ENCODE measurements around the gene ASPA.

ASPA gene

GRCh38 chr17:3535253-3535995 lies 59.6 kb downstream of the ASPA start:
- no peak for DNase-seq

DNA sequence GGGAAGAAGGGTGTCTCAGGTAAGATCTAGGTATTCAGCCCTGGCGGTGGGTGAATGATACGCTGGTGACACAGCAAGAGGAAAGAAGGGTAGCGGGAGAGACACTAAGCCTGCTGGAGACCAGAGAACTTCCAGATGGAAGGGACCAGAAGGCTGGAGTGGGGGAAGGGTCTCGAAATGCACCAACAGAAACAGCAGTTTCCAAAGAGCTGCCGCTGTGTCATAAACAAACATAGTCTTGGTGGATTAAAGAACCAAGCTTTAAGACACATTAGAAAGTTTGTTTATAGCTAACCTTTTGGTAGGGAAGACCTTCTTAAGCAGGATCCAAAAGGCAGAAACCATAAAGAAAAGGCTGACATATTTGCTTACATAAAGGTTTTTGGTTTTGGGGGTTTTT lies 60.9 kb downstream of the ASPA start:
- no peak for DNase-seq

DNA sequence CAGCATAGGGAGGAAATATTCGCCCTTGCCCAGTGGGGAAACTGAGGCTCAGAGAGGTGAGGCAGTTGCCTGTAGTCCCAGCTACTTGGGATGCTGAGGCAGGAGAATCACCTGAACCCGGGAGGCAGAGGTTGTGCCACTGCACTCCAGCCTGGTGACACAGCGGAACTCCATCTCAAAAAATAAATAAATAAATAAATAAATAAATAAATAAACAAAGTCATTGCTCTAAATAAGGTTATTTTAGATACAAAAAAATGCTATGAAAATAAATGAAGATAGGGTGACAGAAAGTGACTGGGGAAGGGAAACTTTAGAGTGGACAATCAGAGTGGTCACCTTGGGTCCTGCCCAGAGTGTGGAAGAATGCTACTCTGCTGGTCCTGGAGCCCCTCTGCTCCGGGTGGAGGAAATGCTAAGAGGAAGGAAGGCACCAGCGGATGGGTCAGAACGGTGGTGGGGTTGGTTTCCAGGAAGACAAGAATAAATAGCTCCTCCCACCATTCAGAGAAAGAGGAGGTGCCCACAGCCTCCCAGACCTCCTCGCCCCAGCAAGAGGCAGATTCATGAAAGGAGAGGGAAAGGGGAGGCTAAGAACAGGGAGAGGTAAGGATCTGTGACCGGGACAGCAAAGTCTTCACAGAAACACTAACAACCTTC lies 64.2 kb downstream of the ASPA start:
- no peak for DNase-seq

- DNase-seq, result no peak
These were observed 66.8 kb downstream of the ASPA start for GRCh38 chr17:3542410-3543088.

DNA sequence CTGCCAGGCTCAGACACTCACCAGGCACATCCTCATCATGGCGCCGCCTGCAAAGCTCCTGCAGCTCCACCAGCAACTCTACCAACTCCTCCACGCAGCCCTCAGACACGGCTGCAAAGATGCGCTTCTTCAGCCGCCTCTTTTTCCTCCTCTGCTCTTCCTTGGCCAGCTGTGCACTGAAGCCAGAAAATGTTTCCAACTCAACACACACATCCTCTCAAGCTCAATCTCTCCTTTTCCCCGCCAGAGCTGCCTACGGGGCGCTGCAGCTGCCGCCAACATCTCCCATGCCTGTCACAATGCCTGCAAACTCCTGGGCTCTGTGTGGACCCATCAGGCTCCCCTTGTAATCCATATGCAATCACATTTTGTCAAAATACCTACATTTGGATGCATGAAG lies 67.7 kb downstream of the ASPA start:
- no peak for DNase-seq

DNA sequence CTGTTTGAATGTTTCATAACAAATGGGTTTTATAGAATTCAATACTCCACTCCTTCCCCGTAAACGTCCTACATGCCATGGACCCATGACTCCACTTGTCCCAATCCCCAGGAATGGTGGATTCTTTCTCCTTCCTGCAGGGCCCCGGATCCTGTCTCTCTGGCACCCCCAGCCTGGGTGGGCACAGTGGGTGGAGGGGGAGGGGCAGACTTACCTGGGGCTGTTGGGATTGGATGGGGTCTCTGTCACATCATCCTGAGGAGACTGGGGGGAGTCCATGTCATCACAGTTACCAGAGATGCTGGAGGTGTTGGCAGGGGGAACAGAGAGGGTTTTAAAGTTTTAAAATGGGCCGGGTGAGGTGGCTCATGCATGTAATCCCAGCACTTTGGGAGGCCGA lies 68.6 kb downstream of the ASPA start:
- no peak for DNase-seq

GRCh38 chr17:3545151-3545550 lies 69.4 kb downstream of the ASPA start:
- DNase-seq, result no peak

- no peak for DNase-seq
These were observed 70.7 kb downstream of the ASPA start for GRCh38 chr17:3546521-3546920.

DNA sequence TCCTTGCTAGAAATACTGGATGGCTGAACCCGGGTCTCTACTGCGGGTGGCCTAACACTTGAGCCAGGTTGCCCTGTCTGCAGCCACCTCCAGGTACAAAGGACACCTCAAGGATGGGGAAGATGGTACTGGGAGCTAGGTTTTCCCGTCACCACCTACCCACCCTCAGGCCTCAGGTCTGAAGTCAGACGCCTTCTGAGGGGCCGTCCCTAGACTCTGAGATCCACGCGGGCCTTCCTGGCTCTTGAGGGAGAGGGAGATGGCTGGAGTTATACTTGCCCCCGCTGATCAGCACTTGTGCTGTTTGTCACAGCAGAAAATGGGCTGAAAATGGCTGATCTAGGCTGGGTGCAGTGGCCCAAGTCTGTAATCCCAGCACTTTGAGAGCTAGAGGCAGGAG lies 71.2 kb downstream of the ASPA start:
- DNase-seq, result no peak

GRCh38 chr17:3547628-3548027 lies 71.8 kb downstream of the ASPA start:
- DNase-seq, result no peak

DNA sequence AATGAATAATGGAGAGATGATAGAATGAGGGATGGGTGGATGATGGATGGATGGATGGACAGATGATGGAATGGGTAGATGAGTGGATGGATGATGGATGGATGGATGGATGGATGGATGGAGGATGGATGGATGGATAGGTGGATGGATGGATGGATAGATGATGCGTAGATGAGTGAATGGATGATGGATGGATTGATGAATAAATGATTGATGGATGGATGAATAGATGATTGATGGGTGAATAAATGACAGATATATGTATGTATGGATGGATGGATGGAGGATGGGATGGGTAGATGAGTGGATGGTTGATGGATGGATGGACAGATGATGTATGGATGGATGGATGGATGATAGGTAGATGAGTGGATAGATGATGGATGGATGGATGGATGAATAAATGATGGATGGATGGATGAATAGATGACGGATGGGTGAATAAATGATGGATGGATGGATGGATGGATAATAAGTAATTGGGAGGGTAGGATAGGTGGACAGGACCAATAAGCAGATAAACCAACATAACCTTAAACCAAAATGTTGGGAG lies 73.9 kb downstream of the ASPA start:
- no peak for DNase-seq

- no peak for DNase-seq
These were observed 75.4 kb downstream of the ASPA start for GRCh38 chr17:3551189-3551588.

GRCh38 chr17:3552916-3553315 lies 77.1 kb downstream of the ASPA start:
- no peak for DNase-seq
